ENCODE results near the gene FGD4.

- TF ChIP-seq POLR2AphosphoS5 (IDR thresholded peaks at IDR 0.05; ENCODE audit: borderline replicate concordance, low read depth, low read length) (no peak), EZH2 (IDR thresholded peaks at IDR 0.05) (no peak), FOXP2 (optimal IDR thresholded peaks at IDR 0.05; ENCODE audit: control extremely low read depth, extremely low read length, insufficient read depth) (no peak)
Measured at GRCh38 chr12:32517966-32518365, 118.6 kb downstream of the FGD4 start.
